GM10248 (cell line): Measurements from ENCODE around the gene NPAS2.
A peak's percentile ranks its signal among the peaks of the same experiment; 100 is the strongest.

ENCODE experiments used
- CTCF ChIA-PET: fragments of 300-600 bp; sonication (Branson Sonifier 250); formaldehyde crosslinking; extraction: SDS; loops from one replicate; lab custom pipeline; 2021; ENCODE audit warnings: antibody characterized with exemption; lab: Yijun Ruan, JAX
- POLR2A ChIA-PET: fragments of 350-650 bp; sonication (Branson Sonifier 250); formaldehyde crosslinking; extraction: SDS; loops from one replicate; lab custom pipeline; 2020; ENCODE audit warnings: antibody characterized with exemption; lab: Yijun Ruan, JAX
- DNase-seq: peaks from one replicate; pipeline ENCODE4 v3.0.0; 2012; ENCODE audit errors: extremely low spot score
- TF ChIP-seq, protein P1 (sequence below): IDR thresholded peaks from 2 replicates; pipeline ENCODE4 v1.5.1; 2012; ENCODE audit warnings: mild to moderate bottlenecking, low read depth; ENCODE audit errors: extremely low read depth, missing control alignments, control extremely low read depth

Gene NPAS2

DNA sequence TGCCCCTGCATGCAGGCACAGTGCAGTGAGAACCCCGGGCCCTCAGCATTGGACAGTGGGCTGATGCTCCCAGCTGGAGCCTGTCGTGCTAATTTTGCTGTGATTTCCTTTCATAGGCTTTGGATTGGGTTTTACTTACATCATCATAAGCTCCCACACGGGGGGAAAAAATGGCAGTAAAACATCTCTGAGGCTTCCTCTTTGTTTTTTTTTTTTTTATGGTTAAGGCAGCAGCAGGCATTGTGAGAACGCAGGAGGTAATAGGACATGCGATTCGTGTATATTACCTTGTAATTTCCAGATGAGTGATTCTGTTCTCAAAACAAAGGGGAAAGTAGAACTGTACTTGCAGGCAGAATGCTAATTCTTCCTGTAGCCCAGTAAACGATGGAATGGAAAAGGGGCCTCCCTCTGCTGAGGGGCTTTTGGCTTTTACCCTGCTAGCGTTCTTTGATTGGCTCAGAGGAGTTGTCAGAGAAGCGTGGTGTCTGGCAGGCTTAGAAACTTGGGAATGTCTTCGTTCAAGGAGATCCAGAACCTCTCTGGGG, 89.7 kb downstream of the NPAS2 start:
- ChIA-PET POLR2A (no interaction called here), CTCF (interaction anchor here (1.0 kb wide), 1 partner anchor 25 kb away, joined by 3 read pairs; no protein-coding TSS in a partner anchor)
- DNase-seq, result no peak
- TF ChIP-seq, protein P1, sequence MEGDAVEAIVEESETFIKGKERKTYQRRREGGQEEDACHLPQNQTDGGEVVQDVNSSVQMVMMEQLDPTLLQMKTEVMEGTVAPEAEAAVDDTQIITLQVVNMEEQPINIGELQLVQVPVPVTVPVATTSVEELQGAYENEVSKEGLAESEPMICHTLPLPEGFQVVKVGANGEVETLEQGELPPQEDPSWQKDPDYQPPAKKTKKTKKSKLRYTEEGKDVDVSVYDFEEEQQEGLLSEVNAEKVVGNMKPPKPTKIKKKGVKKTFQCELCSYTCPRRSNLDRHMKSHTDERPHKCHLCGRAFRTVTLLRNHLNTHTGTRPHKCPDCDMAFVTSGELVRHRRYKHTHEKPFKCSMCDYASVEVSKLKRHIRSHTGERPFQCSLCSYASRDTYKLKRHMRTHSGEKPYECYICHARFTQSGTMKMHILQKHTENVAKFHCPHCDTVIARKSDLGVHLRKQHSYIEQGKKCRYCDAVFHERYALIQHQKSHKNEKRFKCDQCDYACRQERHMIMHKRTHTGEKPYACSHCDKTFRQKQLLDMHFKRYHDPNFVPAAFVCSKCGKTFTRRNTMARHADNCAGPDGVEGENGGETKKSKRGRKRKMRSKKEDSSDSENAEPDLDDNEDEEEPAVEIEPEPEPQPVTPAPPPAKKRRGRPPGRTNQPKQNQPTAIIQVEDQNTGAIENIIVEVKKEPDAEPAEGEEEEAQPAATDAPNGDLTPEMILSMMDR, result no peak

DNA sequence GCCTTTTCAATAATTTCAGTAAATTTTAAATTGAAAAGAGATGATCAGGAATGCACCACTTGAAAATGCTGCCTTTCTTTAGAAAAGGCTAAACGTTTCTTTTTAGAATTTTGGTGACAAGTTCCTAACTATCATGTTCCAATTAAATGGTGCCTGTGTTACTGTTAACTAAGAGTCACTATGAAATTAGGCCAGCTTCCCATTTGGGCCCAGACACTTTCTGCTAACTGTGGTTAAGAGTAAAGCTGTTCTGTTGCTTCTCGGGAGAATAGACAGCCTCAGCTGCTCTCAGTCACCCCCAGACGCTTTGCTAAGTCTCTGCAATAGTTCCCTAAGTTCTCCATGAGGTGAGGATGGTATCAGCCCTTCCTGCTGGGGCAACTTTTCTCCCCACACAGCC, 90.2 kb downstream of the NPAS2 start:
- ChIA-PET CTCF (interaction anchor here (1.0 kb wide), 1 partner anchor 26 kb away, joined by 3 read pairs; no protein-coding TSS in a partner anchor), POLR2A (no interaction called here)
- DNase-seq, result no peak
- TF ChIP-seq, protein P1, result no peak

DNA sequence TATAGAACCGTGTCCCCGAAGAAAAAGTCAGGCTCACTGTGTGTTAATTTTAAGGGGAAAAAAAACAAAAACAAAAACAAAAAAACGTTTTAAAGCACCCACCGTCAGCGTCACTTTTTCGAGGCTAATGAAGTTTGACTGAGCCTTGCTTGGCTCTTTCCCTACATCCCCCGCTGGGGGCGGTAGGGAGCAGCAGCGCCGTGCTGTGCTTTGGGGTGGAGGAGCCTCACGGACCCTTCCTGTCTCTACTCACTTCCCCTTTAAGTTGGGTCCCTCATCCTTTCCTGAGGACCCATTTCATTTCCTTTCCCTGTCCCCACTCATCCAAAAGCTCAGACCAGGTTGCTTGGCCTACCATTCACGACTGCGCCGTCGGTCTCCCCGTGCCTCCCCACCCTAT, 99.4 kb downstream of the NPAS2 start:
- TF ChIP-seq, protein P1, result peak; percentile 43
- DNase-seq, result peak; percentile 40
- POLR2A ChIA-PET, result no interaction called here
- CTCF ChIA-PET, result interaction anchor here (0.9 to 2.0 kb wide), 3 partner anchors 11 to 31 kb away, joined by 3 to 6 read pairs (median 5); no protein-coding TSS in a partner anchor

DNA sequence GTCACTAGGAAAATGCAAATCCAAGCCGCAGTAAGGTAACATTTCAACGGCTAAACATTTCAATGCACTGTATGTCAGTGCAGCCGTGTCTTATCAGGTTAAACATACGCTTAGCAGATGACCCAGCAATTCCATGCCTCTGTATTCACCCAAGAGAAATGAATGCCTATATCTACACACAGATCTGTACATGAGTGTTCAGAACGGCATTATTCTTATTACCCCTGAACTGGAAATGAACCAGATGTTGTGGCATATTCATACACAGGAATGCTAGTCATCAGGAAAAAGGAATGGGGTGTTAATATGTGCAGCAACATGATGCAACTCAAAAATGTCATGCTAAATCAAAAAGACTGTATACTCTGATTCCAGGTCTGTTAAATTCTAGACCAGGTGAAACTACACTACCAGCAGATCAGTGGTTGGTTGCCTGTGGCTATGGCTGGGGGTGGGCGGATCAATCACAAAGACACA, 101.8 kb downstream of the NPAS2 start:
- ChIA-PET POLR2A (no interaction called here), CTCF (interaction anchor here (2.7 kb wide), 1 partner anchor 7 kb away, joined by 7 read pairs; no protein-coding TSS in a partner anchor)
- TF ChIP-seq, protein P1, result no peak
- DNase-seq, result no peak

DNA sequence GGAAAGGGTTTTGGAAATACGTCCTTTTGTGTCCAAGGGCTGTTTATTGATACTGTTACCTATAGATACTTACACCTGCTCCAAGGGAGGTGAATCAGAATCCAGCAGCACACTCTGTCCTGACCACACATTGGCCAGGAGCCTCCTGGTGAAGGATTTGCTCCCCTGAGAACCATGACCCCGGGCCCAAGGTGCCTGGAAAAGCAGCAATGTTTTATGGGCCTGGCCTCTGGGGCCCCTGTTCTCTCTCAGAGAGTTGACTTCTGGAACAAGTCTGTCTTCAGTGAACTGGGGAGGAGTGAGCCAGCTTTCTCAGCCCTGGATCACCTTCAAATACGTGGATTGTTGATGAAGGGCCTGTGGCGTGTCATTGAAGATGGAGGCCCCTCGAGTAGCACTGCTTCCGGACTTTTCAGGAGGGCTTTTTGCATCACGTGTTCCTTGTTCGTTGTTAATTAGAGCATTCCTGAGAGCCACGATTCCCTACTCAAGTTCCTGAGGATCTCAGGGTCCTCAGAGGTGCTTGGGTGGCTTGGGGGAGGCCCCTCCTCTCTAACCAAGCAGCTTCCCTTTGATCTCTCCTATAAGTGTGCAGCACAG, 103.6 kb downstream of the NPAS2 start:
- CTCF ChIA-PET, result interaction anchor here (1.3 to 2.7 kb wide), 2 partner anchors 9 to 11 kb away, joined by 5 to 7 read pairs; no protein-coding TSS in a partner anchor
- POLR2A ChIA-PET, result no interaction called here

DNA sequence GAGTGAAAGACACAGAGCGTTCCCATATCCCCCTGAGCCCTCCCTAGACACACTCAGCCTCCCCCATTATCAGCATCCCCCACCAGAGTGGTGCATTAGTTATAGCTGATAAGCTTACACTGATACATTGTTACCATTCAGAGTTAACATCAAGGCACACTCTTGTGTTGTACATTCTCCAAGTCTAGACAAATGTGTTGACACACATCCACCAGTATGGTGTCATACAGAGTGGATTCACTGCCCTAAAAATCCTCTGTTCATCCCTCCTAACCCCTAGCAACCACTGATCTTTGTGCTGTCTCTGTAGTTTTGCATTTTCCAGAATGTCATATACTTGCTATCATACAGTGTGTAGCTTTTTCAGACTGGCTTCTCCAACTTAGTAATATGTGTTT, 104.2 kb downstream of the NPAS2 start:
- POLR2A ChIA-PET, result interaction anchor here (0.6 kb wide), 1 partner anchor 354 kb away, joined by 5 read pairs; no protein-coding TSS in a partner anchor
- TF ChIP-seq, protein P1, result no peak
- CTCF ChIA-PET, result interaction anchor here (1.3 to 2.7 kb wide), 2 partner anchors 10 to 11 kb away, joined by 5 to 7 read pairs; no protein-coding TSS in a partner anchor

More for the DNA sequence above, 103.6 kb downstream of the NPAS2 start:
- DNase-seq, result no peak
- TF ChIP-seq, protein P1, result no peak

More for the DNA sequence above, 104.2 kb downstream of the NPAS2 start:
- no peak for DNase-seq
